Loucy (cell line): ENCODE results near the gene GIPC1.
"Not testable (repeated sequence)": the region's sequence is repeated elsewhere in the genome, so short reads cannot be mapped to it uniquely, and the experiment has no call there.

Experiments
- H2AFZ ChIP-seq: fragments of 200-600 bp; sonication (generic); 2 replicates; pipeline ENCODE4 v1.6.0; 2016; ENCODE audit warnings: antibody characterized with exemption, mild to moderate bottlenecking, low read length, moderate library complexity
- H3F3A ChIP-seq: fragments of 200-600 bp; 2 replicates; pipeline ENCODE4 v1.6.0; 2016; ENCODE audit warnings: antibody characterized with exemption, low read depth, mild to moderate bottlenecking
- H3K27me3 ChIP-seq: fragments of 200-600 bp; sonication (generic); 2 replicates; pipeline ENCODE4 v1.6.1; 2014; ENCODE audit warnings: low read length, mild to moderate bottlenecking; ENCODE audit not compliant: insufficient read depth, poor library complexity, severe bottlenecking
- H3K36me3 ChIP-seq: fragments of 200-600 bp; sonication (generic); 2 replicates; pipeline ENCODE4 v1.6.1; 2016; ENCODE audit warnings: low read length; ENCODE audit not compliant: insufficient read depth
- H3K4me1 ChIP-seq: fragments of 200-600 bp; sonication (generic); 2 replicates; pipeline ENCODE4 v1.5.1; 2014; ENCODE audit warnings: low read length, mild to moderate bottlenecking; ENCODE audit not compliant: insufficient read depth, poor library complexity, severe bottlenecking
- H3K4me2 ChIP-seq: fragments of 200-600 bp; sonication (generic); 2 replicates; pipeline ENCODE4 v1.6.0; 2014; ENCODE audit warnings: antibody characterized with exemption, low read length, low read depth, mild to moderate bottlenecking; ENCODE audit not compliant: poor library complexity, severe bottlenecking
- H3K4me3 ChIP-seq: fragments of 200-600 bp; sonication (generic); 2 replicates; pipeline ENCODE4 v1.5.1; 2014; ENCODE audit warnings: low read length, mild to moderate bottlenecking, mixed read lengths; ENCODE audit not compliant: poor library complexity, severe bottlenecking
- H3K79me2 ChIP-seq: fragments of 200-600 bp; sonication (generic); 2 replicates; pipeline ENCODE4 v1.6.1; 2014; ENCODE audit warnings: low read length; ENCODE audit not compliant: insufficient read depth
- H3K9ac ChIP-seq: fragments of 200-600 bp; sonication (generic); 2 replicates; pipeline ENCODE4 v1.6.0; 2014; ENCODE audit warnings: mild to moderate bottlenecking, low read depth, low read length, moderate library complexity; ENCODE audit not compliant: poor library complexity, severe bottlenecking
- H3K9me2 ChIP-seq: fragments of 200-600 bp; sonication (generic); replicated peaks from 2 replicates; pipeline ENCODE4 v1.6.1; 2016; ENCODE audit warnings: low read depth, low read length, mixed read lengths
- H3K9me3 ChIP-seq: fragments of 200-600 bp; sonication (generic); 2 replicates; pipeline ENCODE4 v1.6.1; 2014; ENCODE audit warnings: mild to moderate bottlenecking, antibody characterized with exemption, low read length, low read depth; ENCODE audit not compliant: insufficient read depth
- H4K20me1 ChIP-seq: fragments of 200-600 bp; sonication (generic); 2 replicates; pipeline ENCODE4 v1.6.0; 2014; ENCODE audit warnings: antibody characterized with exemption, low read length, mild to moderate bottlenecking; ENCODE audit not compliant: insufficient read depth, poor library complexity, severe bottlenecking
- EZH2phosphoT487 ChIP-seq: fragments of 200-600 bp; IDR thresholded peaks from 2 replicates; pipeline ENCODE4 v1.6.1; 2018; ENCODE audit warnings: antibody characterized with exemption, mild to moderate bottlenecking, moderate library complexity, borderline replicate concordance
- TF ChIP-seq, protein P1 (sequence below): fragments of 200-600 bp; sonication (generic); conservative IDR thresholded peaks from 2 replicates; pipeline ENCODE4 v1.5.1; 2014; ENCODE audit warnings: mild to moderate bottlenecking, antibody characterized with exemption, low read length

Gene GIPC1

GRCh38 chr19:14507704-14508542 is 12.0 kb upstream of the GIPC1 start:
- peaks cover 27% of the 10 kb centered on the region for H3K4me1 ChIP-seq
- H3K79me2 ChIP-seq: peaks cover 4% of the 10 kb centered on the region; the same call in 1 of the 2 replicates
- H3K9me2 ChIP-seq: no peaks in the 10 kb centered on the region
- no peaks in the 10 kb centered on the region for H4K20me1 ChIP-seq
- peak overlapping the region; percentile 36 for H3K9ac ChIP-seq
- no peaks in the 10 kb centered on the region for H3K27me3 ChIP-seq
- TF ChIP-seq, protein P1, sequence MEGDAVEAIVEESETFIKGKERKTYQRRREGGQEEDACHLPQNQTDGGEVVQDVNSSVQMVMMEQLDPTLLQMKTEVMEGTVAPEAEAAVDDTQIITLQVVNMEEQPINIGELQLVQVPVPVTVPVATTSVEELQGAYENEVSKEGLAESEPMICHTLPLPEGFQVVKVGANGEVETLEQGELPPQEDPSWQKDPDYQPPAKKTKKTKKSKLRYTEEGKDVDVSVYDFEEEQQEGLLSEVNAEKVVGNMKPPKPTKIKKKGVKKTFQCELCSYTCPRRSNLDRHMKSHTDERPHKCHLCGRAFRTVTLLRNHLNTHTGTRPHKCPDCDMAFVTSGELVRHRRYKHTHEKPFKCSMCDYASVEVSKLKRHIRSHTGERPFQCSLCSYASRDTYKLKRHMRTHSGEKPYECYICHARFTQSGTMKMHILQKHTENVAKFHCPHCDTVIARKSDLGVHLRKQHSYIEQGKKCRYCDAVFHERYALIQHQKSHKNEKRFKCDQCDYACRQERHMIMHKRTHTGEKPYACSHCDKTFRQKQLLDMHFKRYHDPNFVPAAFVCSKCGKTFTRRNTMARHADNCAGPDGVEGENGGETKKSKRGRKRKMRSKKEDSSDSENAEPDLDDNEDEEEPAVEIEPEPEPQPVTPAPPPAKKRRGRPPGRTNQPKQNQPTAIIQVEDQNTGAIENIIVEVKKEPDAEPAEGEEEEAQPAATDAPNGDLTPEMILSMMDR: no peak
- H3K9me3 ChIP-seq: no peaks in the 10 kb centered on the region
- H3K4me2 ChIP-seq: peak overlapping the region; percentile 61
- H3K4me3 ChIP-seq: no peak overlapping the region
- H3K36me3 ChIP-seq: peaks cover under 1% of the 10 kb centered on the region; the same call in 1 of the 2 replicates
- no peak overlapping the region for H2AFZ ChIP-seq
- no peaks in the 10 kb centered on the region; the same call in 1 of the 2 replicates for H3F3A ChIP-seq

DNA sequence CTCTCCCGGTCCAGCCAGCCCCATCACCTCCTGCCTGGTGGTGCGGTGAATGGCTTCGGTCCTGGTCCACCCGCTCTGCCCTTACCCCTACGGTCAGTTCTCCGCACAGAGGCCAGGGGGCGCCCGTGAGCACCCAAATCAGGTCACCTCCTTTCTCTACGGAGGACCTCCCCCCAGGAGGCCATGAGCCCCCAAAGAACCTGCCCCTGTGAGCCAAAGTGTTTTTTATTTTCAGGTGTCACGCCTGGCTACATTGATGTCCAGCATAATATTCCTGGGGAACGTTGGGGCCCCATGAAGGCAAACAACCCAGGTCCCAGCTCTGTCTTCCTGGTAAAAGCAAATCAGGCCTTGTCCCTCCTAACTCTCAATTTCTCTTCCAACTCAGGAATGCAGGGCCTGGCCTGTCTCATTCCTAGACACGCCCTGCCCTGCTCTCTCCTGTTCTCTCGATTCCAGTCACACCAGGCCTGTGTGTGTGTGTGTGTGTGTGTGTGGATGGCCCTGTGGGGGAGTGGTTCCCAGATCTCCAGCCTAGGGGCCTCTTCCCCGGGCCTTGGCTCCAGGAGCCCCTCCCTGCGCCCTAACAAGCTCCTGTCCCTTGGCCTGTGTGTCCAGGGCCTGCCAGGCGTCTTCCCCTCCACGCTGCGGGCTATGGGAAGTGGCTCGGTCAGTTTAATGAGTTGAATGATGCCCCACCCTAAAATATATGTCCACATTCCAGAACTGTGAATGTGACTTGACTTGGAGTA is 9.7 kb upstream of the GIPC1 start:
- Histone ChIP-seq H3K9ac (peak overlapping the region; percentile 46), H3K27me3 (no peaks in the 10 kb centered on the region), H3K79me2 (no peaks in the 10 kb centered on the region), H2AFZ (peak overlapping the region; percentile 77), H3K36me3 (no peaks in the 10 kb centered on the region), H3K9me3 (no peaks in the 10 kb centered on the region), H3K4me3 (no peak overlapping the region), H4K20me1 (no peaks in the 10 kb centered on the region), H3F3A (no peaks in the 10 kb centered on the region), H3K9me2 (no peaks in the 10 kb centered on the region), H3K4me2 (peak overlapping the region; percentile 29), H3K4me1 (peaks cover 25% of the 10 kb centered on the region)
- no peak for TF ChIP-seq EZH2phosphoT487
- TF ChIP-seq, protein P1: peak; percentile 82

GRCh38 chr19:14504575-14504974 is 8.6 kb upstream of the GIPC1 start:
- H3K4me1 ChIP-seq: peaks cover 25% of the 10 kb centered on the region
- not testable (repeated sequence) for H3K4me2 ChIP-seq, H3K9ac ChIP-seq, H3K9me3 ChIP-seq, H3K36me3 ChIP-seq, H2AFZ ChIP-seq, H3K9me2 ChIP-seq, H3K27me3 ChIP-seq, H3K4me3 ChIP-seq, H3K79me2 ChIP-seq, H3F3A ChIP-seq, H4K20me1 ChIP-seq
